Mesothelial cell of epicardium (in vitro differentiated cells): Measurements from ENCODE around the gene NPFFR1. TPM values are rescaled to one million over a fixed set of nuclear protein-coding genes. Genes with fewer than 3 reads are reported as not detected.
"Not testable (repeated sequence)": the region's sequence is repeated elsewhere in the genome, so short reads cannot be mapped to it uniquely, and the experiment has no call there.

Experiments
- DNase-seq, 2 experiments: peaks; one replicate each; pipeline ENCODE4 v3.0.0; 2021; ENCODE audit warnings: low spot score in 2 of 2; ENCODE audit not compliant: unreplicated experiment in 2 of 2
- H3K27ac Mint-ChIP-seq: 2 replicates; pipeline ENCODE4 v1.8.0; 2021; ENCODE audit warnings: mixed read lengths
- H3K27me3 Mint-ChIP-seq: 2 replicates; pipeline ENCODE4 v1.8.0; 2021; ENCODE audit warnings: low read depth, mixed read lengths
- H3K36me3 Mint-ChIP-seq: 2 replicates; pipeline ENCODE4 v1.8.0; 2021; ENCODE audit warnings: mixed read lengths
- H3K4me1 Mint-ChIP-seq: 2 replicates; pipeline ENCODE4 v1.8.0; 2021; ENCODE audit warnings: mixed read lengths
- H3K4me3 Mint-ChIP-seq: 2 replicates; pipeline ENCODE4 v1.8.0; 2021; ENCODE audit warnings: mild to moderate bottlenecking, moderate library complexity, mixed read lengths
- H3K9me3 Mint-ChIP-seq: 2 replicates; pipeline ENCODE4 v1.8.0; 2021; ENCODE audit warnings: mixed read lengths
- total RNA-seq: library from RNA; stranded (reverse); gene quantifications from 3 replicates; pipeline ENCODE4 v1.2.1, GENCODE V29; 2021
- TF ChIP-seq, protein P1 (sequence below): fragments of 200-600 bp; sonication (generic); IDR thresholded peaks from one replicate; pipeline ENCODE4 v1.5.0; 2021; ENCODE audit warnings: antibody characterized with exemption; ENCODE audit not compliant: unreplicated experiment

NPFFR1 gene
- total RNA-seq, 1 donor from 2014 or later, result 0.13 TPM

- no peak for DNase-seq
- Mint-ChIP-seq H3K9me3 (peaks cover 13% of the 10 kb centered on the region), H3K4me1 (peaks cover 22% of the 10 kb centered on the region), H3K36me3 (peaks cover 2% of the 10 kb centered on the region), H3K4me3 (no peak overlapping the region), H3K27ac (no peak overlapping the region), H3K27me3 (no peaks in the 10 kb centered on the region)
- TF ChIP-seq, protein P1, sequence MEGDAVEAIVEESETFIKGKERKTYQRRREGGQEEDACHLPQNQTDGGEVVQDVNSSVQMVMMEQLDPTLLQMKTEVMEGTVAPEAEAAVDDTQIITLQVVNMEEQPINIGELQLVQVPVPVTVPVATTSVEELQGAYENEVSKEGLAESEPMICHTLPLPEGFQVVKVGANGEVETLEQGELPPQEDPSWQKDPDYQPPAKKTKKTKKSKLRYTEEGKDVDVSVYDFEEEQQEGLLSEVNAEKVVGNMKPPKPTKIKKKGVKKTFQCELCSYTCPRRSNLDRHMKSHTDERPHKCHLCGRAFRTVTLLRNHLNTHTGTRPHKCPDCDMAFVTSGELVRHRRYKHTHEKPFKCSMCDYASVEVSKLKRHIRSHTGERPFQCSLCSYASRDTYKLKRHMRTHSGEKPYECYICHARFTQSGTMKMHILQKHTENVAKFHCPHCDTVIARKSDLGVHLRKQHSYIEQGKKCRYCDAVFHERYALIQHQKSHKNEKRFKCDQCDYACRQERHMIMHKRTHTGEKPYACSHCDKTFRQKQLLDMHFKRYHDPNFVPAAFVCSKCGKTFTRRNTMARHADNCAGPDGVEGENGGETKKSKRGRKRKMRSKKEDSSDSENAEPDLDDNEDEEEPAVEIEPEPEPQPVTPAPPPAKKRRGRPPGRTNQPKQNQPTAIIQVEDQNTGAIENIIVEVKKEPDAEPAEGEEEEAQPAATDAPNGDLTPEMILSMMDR, result no peak
Measured at GRCh38 chr10:70254778-70255328, 29.0 kb downstream of the NPFFR1 start.

DNA sequence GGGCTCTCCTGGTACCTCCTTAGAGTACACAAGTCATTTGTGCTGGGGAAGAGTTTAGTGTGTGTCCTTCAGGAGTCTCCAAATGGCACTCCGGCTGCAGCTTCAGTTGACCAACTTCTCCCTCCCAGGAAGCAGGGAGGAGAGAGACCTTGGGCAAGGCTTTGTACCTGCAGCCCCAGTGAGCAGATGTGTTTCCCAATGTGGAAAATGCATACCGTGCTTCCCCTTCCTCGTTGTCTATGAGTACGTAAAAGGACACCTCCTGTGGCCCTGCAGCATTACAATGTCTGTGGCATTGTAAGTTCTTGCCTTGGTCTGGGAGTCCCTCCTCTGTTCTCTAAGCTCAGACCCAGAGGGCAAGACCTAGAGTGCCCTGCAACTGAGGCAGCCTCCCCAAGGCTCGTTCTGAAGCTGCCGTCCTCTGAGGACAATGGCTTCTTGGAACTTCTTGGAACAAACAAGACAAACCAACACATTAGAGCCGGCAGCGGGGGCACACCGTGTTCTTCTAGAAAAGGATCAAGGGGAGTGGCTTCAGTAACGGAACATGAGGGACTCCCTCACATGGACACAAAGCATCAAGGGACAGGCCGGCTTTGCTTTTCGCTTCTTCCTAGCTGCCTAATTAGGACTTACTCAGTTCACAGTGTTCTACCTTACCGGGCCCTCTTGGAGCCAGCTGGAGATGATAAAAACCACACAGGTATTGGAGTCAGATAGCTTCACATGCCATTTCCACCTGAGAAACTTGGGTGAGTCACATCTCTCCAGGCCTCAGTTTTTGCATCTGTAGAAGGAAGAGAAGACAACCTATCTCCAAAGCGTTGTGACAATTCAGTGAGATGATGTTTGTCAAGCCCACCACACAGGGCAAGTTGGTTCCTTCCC is 29.7 kb downstream of the NPFFR1 start:
- Mint-ChIP-seq H3K4me1 (peaks cover 22% of the 10 kb centered on the region), H3K27me3 (no peaks in the 10 kb centered on the region), H3K36me3 (peaks cover 2% of the 10 kb centered on the region), H3K27ac (no peak overlapping the region), H3K9me3 (peaks cover 13% of the 10 kb centered on the region), H3K4me3 (no peak overlapping the region)
- no peak for DNase-seq
- TF ChIP-seq, protein P1, result no peak

DNA sequence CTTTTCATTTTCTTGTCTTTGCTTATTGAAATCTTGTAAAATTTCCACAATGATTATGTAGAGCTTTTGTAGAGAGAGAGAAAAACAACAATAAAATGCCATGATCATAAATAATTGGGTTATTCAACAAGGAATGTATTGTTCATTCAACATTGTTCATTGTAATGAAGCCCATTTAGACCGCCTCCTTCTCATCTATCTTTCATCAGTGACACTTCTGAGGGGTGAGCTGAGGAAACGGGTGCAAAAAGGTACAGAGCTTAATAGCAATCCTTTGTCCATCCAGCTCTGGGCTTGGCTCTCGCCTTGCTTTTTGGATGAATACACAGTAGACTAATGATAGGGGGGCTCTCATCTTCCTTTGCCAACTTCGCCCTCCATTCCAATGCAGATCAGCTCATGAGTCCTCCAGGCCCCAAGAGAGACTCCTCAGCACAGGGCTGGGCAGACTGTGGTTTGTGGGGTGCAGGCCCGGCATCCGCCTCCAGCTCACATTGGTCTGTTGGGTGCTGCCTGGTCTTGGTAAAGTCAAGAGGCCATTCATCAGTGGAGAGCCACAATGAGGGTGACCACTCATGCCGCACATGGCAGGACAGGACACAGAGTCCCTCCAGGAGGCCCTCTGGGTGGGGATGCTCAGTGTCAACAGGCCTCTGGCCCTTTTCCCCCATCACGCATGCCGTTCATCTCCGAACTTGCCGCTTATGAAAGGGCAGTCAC is 32.7 kb downstream of the NPFFR1 start:
- H3K27me3 Mint-ChIP-seq, result peaks cover 15% of the 10 kb centered on the region
- no peak overlapping the region for H3K27ac Mint-ChIP-seq
- no peak overlapping the region for H3K4me3 Mint-ChIP-seq
- H3K4me1 Mint-ChIP-seq, result peaks cover 5% of the 10 kb centered on the region
- H3K36me3 Mint-ChIP-seq, result no peaks in the 10 kb centered on the region
- TF ChIP-seq, protein P1, result no peak
- peaks cover 13% of the 10 kb centered on the region for H3K9me3 Mint-ChIP-seq
- DNase-seq, result no peak

DNA sequence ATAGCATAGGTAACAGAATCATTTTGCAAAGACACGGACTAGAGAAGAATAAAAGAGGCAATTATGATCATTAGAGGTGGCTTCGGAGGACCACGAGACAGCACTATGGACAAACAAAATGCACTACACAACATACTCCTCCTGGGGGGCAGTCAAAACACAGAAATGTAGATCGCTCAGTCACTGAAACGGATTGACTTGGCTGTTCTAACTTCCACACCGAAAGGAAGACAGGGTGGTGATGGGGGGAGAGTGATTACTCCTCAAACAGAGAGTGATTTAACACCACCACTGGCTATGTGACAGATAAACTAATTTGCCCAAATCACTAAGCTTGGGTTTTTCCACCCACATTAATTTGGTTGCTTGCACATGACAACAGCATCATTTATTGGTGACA is 36.4 kb downstream of the NPFFR1 start:
- no peak for DNase-seq
- TF ChIP-seq, protein P1, result no peak
- Mint-ChIP-seq H3K36me3 (no peaks in the 10 kb centered on the region), H3K27ac (no peak overlapping the region), H3K27me3 (peaks cover 49% of the 10 kb centered on the region), H3K4me1 (no peaks in the 10 kb centered on the region), H3K4me3 (no peak overlapping the region), H3K9me3 (peaks cover 13% of the 10 kb centered on the region)

GRCh38 chr10:70241081-70241480 is 42.7 kb downstream of the NPFFR1 start:
- Mint-ChIP-seq H3K4me3 (no peak overlapping the region), H3K36me3 (no peaks in the 10 kb centered on the region), H3K9me3 (peaks cover 3% of the 10 kb centered on the region)

DNA sequence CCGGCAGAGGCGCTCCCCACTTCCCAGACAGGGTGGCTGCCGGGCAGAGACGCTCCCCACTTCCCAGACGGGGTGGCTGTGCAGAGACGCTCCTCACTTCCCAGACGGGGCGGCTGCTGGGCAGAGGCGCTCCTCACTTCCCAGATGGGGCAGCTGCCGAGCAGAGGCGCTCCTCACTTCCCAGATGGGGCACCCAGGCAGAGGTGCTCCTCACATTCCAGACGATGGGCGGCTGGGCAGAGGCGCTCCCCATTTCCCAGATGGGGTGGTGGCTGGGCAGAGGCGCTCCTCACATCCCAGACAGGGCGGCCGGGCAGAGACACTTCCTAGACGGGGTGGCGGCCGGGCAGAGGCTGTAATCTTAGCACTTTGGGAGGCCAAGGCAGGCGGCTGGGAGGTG is 43.8 kb downstream of the NPFFR1 start:
- H3K27ac Mint-ChIP-seq, H3K4me3 Mint-ChIP-seq, H3K9me3 Mint-ChIP-seq, DNase-seq, H3K36me3 Mint-ChIP-seq, H3K4me1 Mint-ChIP-seq: not testable (repeated sequence)
- H3K27me3 Mint-ChIP-seq, result peaks cover 28% of the 10 kb centered on the region

More at GRCh38 chr10:70241081-70241480, 42.7 kb downstream of the NPFFR1 start:
- DNase-seq, result no peak
- peaks cover 2% of the 10 kb centered on the region for H3K4me1 Mint-ChIP-seq
- TF ChIP-seq, protein P1, result no peak
- H3K27me3 Mint-ChIP-seq, result peaks cover 39% of the 10 kb centered on the region
- H3K27ac Mint-ChIP-seq, result no peak overlapping the region

DNA sequence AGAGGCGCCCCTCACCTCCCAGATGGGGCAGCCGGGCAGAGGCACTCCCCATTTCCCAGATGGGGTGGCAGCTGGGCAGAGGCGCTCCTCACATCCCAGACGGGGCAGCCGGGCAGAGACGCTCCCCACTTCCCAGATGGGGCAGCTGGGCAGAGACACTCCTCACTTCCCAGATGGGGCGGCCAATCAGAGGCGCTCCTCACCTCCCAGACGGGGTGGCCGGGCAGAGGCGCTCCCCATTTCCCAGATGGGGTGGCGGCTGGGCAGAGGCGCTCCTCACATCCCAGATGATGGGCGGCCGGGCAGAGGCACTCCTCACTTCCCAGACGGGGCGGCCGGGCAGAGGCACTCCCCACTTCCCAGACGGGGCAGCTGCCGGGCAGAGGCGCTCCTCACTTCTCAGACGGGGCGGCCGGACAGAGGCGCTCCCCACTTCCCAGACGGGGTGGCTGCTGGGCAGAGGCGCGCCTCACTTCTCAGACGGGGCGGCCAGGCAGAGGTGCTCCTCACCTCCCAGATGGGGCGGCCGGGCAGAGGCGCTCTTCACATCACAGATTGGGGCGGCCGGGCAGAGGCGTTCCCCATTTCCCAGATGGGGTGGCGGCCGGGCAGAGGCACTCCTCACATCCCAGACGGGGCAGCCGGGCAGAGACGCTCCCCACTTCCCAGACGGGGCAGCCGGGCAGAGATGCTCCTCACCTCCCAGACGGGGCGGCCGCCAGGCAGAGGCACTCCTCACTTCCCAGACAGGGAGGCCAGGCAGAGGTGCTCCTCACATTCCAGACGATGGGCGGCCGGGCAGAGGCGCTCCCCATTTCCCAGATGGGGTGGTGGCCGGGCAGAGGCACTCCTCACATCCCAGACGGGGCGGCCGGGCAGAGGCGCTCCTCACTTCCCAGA is 44.5 kb downstream of the NPFFR1 start:
- H3K27ac Mint-ChIP-seq, H3K36me3 Mint-ChIP-seq, H3K9me3 Mint-ChIP-seq, DNase-seq, H3K4me3 Mint-ChIP-seq: not testable (repeated sequence)
- Mint-ChIP-seq H3K27me3 (peaks cover 21% of the 10 kb centered on the region), H3K4me1 (peaks cover 10% of the 10 kb centered on the region)
